HEK293T (cell line): ENCODE data around the gene SLC26A1.

Experiments used
- CTCF ChIA-PET: fragments of 350-600 bp; formaldehyde crosslinking; extraction: SDS; loops from one replicate; lab custom pipeline; 2021; ENCODE audit warnings: antibody characterized with exemption, inconsistent platforms; lab: Yijun Ruan, JAX
- POLR2A ChIA-PET: fragments of 350-600 bp; formaldehyde crosslinking; extraction: SDS; loops from one replicate; lab custom pipeline; 2020; ENCODE audit warnings: antibody characterized with exemption, inconsistent platforms; lab: Yijun Ruan, JAX
- DNase-seq: peaks from one replicate; pipeline ENCODE4 v3.0.0; 2012; ENCODE audit warnings: mixed read lengths; ENCODE audit errors: extremely low spot score
- ARNT ChIP-seq: fragments of 450-650 bp; IDR thresholded peaks from 2 replicates; pipeline ENCODE4 v1.6.1; 2017; ENCODE audit warnings: mild to moderate bottlenecking
- BHLHE40 ChIP-seq: fragments of 450-650 bp; IDR thresholded peaks from 2 replicates; pipeline ENCODE4 v1.6.1; 2016; ENCODE audit warnings: mild to moderate bottlenecking, moderate library complexity, borderline replicate concordance
- CTBP1 ChIP-seq: fragments of 450-650 bp; IDR thresholded peaks from 2 replicates; pipeline ENCODE4 v1.6.1; 2016; ENCODE audit warnings: borderline replicate concordance
- ELF4 ChIP-seq: fragments of 450-650 bp; IDR thresholded peaks from 2 replicates; pipeline ENCODE4 v1.6.1; 2017; ENCODE audit warnings: antibody characterized with exemption
- FOXA1 ChIP-seq: fragments of 450-650 bp; IDR thresholded peaks from 2 replicates; pipeline ENCODE4 v1.6.1; 2016; ENCODE audit warnings: mild to moderate bottlenecking
- FOXK2 ChIP-seq: fragments of 450-650 bp; IDR thresholded peaks from 2 replicates; pipeline ENCODE4 v1.6.1; 2016; ENCODE audit warnings: mild to moderate bottlenecking
- FOXM1 ChIP-seq: fragments of 450-650 bp; IDR thresholded peaks from 2 replicates; pipeline ENCODE4 v1.6.1; 2017; ENCODE audit warnings: mild to moderate bottlenecking, borderline replicate concordance
- HDGF ChIP-seq: fragments of 450-650 bp; IDR thresholded peaks from 2 replicates; pipeline ENCODE4 v1.6.1; 2017; ENCODE audit warnings: antibody characterized with exemption, borderline replicate concordance
- L3MBTL2 ChIP-seq: fragments of 450-650 bp; conservative IDR thresholded peaks from 2 replicates; pipeline ENCODE4 v1.6.1; 2016; ENCODE audit warnings: mild to moderate bottlenecking
- LEF1 ChIP-seq: fragments of 450-650 bp; IDR thresholded peaks from 2 replicates; pipeline ENCODE4 v1.6.1; 2017; ENCODE audit warnings: mild to moderate bottlenecking, borderline replicate concordance
- NFRKB ChIP-seq: fragments of 450-650 bp; IDR thresholded peaks from 2 replicates; pipeline ENCODE4 v1.6.1; 2016; ENCODE audit warnings: mild to moderate bottlenecking, moderate library complexity
- SP1 ChIP-seq: fragments of 450-650 bp; IDR thresholded peaks from 2 replicates; pipeline ENCODE4 v1.6.1; 2017
- SUZ12 ChIP-seq: fragments of 450-650 bp; IDR thresholded peaks from 2 replicates; pipeline ENCODE4 v1.6.1; 2016; ENCODE audit warnings: mild to moderate bottlenecking
- TARDBP ChIP-seq: fragments of 450-650 bp; IDR thresholded peaks from 2 replicates; pipeline ENCODE4 v1.6.1; 2016
- ZNF384 ChIP-seq: fragments of 450-650 bp; IDR thresholded peaks from 2 replicates; pipeline ENCODE4 v1.6.1; 2016
- TF ChIP-seq, protein P1 (sequence below): fragments of 450-650 bp; IDR thresholded peaks from 2 replicates; pipeline ENCODE4 v1.6.1; 2016

Gene SLC26A1

DNA sequence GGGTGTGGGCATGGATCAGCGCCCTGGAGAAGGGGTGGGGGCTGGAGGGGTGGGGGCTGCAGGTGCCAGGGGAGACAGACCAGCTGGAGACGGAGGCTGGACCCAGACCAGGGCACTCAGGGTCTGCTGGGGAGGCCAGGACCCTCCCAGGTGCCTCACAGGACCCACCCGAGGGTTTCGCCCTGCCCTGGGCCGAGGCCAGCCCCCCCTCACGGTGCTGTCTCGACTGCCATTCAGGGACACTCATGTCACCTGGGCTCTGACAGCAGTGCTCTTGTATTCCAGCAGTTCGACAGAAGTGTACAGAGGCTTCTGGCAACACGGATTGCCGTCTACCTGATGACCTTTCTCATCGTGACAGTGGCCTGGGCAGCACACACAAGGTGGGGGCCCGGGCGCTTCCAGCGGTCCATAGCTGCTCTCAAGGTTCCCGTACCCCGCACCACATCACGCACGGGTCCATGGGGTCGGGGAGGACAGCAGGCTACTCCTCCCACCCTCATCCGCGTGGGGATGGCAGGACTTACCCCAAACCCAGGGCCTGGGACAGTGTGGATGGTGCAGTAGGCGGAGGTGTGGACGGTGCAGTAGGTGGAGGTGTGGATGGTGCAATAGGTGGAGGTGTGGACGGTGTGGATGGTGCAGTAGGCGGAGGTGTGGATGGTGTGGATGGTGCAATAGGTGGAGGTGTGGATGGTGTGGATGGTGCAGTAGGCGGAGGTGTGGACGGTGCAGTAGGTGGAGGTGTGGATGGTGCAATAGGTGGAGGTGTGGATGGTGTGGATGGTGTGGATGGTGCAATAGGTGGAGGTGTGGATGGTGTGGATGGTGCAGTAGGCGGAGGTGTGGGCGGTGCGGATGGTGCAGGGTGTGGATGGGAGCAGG, 42.8 kb downstream of the SLC26A1 start:
- TF ChIP-seq NFRKB (no peak), FOXK2 (no peak), CTBP1 (no peak), BHLHE40 (no peak), ELF4 (no peak), FOXA1 (no peak), TARDBP (no peak), HDGF (no peak), SUZ12 (no peak)
- TF ChIP-seq, protein P1, sequence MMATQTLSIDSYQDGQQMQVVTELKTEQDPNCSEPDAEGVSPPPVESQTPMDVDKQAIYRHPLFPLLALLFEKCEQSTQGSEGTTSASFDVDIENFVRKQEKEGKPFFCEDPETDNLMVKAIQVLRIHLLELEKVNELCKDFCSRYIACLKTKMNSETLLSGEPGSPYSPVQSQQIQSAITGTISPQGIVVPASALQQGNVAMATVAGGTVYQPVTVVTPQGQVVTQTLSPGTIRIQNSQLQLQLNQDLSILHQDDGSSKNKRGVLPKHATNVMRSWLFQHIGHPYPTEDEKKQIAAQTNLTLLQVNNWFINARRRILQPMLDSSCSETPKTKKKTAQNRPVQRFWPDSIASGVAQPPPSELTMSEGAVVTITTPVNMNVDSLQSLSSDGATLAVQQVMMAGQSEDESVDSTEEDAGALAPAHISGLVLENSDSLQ, result no peak
- POLR2A ChIA-PET, result no interaction called here
- CTCF ChIA-PET, result no interaction called here
- DNase-seq, result no peak

DNA sequence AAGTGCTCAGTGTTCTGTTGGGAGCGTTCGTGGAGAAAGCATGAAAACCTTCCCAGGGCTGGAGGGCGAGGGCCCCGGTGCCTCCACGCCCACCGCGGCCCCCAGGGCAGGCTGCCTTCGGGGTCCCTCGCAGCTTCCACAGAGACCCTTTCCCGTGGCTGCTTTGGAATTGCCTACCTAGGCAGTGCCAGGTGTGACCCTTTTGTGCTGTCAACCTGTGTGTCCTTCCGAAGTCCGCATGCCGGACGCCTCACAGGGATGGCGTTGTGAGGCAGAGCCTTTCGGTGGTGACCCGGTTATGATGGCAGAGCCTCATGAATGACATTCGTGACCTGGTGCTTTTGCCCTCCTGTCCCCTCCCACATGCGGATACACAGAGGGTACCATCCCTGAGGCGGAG, 43.5 kb downstream of the SLC26A1 start:
- CTCF ChIA-PET, result no interaction called here
- POLR2A ChIA-PET, result no interaction called here
- TF ChIP-seq SP1 (no peak), FOXM1 (no peak), ELF4 (no peak), FOXA1 (no peak), SUZ12 (no peak), L3MBTL2 (no peak), LEF1 (no peak), HDGF (no peak), CTBP1 (no peak), TARDBP (no peak), BHLHE40 (no peak)
- no peak for DNase-seq

DNA sequence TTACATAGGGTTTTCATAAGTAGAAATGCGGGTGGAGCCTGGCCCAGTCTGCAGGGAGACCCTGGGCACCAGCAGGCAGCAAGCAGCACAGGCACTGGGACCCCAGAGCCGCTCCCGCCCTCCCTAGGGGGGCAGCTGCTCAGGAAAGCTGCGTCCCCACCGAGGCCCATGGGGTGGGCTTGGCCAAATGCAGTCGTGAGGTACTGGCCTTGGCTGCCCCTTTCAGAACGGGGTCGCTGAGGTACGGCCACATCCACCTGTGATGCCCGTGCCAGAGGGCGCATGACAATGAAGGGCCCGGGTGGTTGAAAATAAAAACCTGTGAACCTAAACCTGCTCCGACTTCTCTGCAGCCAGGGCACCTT, 44.3 kb downstream of the SLC26A1 start:
- POLR2A ChIA-PET, result interaction anchor here (1.1 to 1.8 kb wide), 3 partner anchors 13 to 17 kb away, joined by 4 to 12 read pairs (median 4); partner anchors contain the start of genes GAK and TMEM175
- CTCF ChIA-PET, result no interaction called here
- no peak for TF ChIP-seq FOXK2
- TF ChIP-seq L3MBTL2, result no peak
- no peak for TF ChIP-seq FOXA1
- no peak for TF ChIP-seq SUZ12
- TF ChIP-seq, protein P1, result no peak
- TF ChIP-seq ELF4, result no peak
- TF ChIP-seq TARDBP, result no peak
- no peak for TF ChIP-seq HDGF
- no peak for TF ChIP-seq BHLHE40
- no peak for TF ChIP-seq NFRKB
- DNase-seq, result no peak

DNA sequence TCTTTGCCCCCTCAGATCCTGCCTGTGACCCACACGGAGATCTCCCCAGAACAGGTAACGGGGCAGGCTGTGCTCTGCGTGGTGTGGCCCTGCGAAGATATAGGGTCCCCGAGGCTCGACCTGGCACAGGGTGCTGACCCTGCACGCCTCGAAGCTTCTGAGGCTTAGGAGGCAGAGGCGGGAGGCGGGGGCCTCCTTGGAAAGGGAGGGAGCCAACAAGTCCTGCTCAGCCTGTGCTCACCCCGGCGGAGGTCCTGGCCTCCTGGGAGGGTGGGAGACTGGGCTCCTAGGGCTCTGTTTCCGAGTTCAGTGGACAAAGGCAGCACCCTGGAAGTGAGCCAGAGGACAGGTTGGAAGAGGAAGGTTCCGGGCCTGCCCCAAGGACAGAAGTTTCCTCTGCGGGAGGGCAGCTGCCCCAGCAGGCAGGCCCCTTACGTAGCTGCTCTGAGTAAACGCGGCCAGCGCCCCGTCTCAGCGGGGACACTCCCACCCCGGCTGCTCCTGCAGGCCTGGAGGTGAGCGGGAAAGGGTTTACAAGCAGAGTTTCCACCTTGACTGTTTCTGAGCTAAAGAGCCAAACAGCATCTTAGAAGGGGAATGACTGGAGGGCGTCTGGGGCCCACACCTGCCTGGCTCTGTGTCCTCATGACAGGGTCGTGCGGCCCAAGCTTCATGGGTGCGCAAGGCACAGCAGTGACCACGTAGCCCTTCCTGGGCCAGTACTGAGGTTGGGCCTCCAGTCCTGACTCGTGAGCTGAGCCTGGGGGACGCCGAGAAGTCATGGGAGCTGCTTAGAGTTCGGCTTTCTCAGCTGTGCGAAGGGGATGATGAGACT, 44.9 kb downstream of the SLC26A1 start:
- no peak for TF ChIP-seq CTBP1
- no peak for TF ChIP-seq FOXK2
- TF ChIP-seq FOXA1, result no peak
- ChIA-PET CTCF (no interaction called here), POLR2A (interaction anchor here (1.1 to 1.8 kb wide), 3 partner anchors 12 to 16 kb away, joined by 4 to 12 read pairs (median 4); partner anchors contain the start of genes GAK and TMEM175)
- no peak for DNase-seq

DNA sequence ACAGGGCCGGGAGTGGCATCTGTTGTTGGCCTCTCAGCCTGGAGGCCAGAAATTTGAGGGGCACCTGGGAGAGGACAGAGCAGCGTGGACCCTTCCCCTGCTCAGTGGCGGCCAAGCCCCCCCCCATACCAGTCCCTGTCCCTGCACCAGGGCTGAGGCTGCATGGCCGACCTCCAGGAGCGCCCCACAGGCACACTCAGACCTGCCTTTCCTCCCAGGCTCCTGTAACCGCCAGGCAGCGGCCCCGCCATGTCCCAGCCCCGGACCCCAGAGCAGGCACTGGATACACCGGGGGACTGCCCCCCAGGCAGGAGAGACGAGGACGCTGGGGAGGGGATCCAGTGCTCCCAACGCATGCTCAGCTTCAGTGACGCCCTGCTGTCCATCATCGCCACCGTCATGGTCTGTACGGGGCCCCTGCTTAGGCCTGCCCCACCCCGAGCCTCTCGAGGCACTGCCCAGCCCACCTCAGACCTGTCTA, 45.7 kb downstream of the SLC26A1 start:
- DNase-seq, result no peak
- ChIA-PET CTCF (no interaction called here), POLR2A (interaction anchor here (1.2 to 1.8 kb wide), 2 partner anchors 11 to 15 kb away, joined by 4 to 12 read pairs; partner anchors contain the start of genes GAK and TMEM175)
- TF ChIP-seq LEF1 (no peak), ELF4 (no peak), ARNT (no peak), FOXM1 (no peak), FOXA1 (no peak), BHLHE40 (no peak), NFRKB (no peak), SUZ12 (no peak), FOXK2 (no peak), L3MBTL2 (no peak), CTBP1 (no peak), TARDBP (no peak), ZNF384 (no peak), HDGF (no peak), SP1 (no peak)
- TF ChIP-seq, protein P1, result no peak
